Activated gamma-delta T cell (primary cell): ENCODE data around the gene OR11A1.

Experiments used
- DNase-seq: peaks from one replicate; lab custom pipeline; 2025; lab: John Stamatoyannopoulos, UW
- total RNA-seq, 2 donors: gene quantifications; one replicate each; lab custom pipeline; 2026; lab: John Stamatoyannopoulos, UW

Gene OR11A1, protein sequence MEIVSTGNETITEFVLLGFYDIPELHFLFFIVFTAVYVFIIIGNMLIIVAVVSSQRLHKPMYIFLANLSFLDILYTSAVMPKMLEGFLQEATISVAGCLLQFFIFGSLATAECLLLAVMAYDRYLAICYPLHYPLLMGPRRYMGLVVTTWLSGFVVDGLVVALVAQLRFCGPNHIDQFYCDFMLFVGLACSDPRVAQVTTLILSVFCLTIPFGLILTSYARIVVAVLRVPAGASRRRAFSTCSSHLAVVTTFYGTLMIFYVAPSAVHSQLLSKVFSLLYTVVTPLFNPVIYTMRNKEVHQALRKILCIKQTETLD
- total RNA-seq: 0 to 0.09 reads per million in 2 donors

DNA sequence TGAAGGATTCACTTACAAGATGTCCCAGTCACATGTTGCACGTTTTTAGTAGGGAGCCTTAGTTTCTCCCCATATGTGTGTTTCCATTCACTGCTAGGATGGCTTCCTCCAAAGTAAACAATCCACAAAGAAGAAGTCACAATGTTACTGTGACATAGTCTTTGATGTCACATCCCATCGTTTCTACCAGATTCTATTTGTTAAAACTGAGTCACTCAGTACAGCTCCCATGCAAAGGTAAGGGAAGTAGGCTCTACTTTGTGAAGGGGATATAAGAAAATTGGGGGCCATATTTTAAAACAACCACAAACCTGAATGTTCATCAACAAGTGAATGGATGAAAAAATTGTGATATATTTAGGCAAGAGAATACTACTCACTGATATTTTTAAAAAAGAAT lies at the start of gene OR11A1, which contains the start of gene OR2H1:
OR11A1 (minus strand) TSS at position 101 of the 400 bp plus-strand sequence. CDS start 29,430 bp downstream, outside the sequence.
OR2H1 (plus strand) TSS at position 185 of the 400 bp plus-strand sequence. CDS start 4,615 bp downstream, outside the sequence.
- DNase-seq: no peak

DNA sequence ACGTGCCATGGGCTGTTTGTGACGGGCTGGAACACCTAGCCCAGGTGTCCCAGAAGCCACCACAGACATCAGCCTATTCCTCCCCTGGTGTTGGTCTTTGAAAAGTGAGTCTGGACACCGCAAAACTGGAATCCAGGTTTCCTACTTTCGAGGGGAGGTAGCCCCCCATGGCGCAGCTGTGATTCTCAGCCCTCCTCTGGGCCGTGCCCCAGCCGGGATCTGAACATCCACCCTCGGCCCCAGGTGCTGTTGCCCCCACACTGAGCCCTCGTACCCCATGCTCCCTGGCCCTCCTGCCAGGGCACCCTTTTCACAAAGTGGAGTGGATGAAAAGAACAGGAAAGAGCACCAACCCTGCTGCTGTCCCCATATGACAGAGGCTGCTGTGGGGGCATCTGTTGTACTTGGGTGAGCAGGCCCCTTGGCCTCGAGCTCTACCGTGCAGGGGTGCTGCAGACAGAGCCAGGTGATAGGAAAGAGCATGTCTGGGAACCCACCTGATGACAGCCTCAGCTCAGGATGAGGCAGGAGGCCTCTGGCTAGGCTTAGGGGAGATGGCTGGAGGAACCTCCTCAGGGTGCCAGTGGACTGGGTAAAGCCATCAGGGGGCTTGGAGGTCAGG lies 49.7 kb upstream of the OR11A1 start:
- no peak for DNase-seq

DNA sequence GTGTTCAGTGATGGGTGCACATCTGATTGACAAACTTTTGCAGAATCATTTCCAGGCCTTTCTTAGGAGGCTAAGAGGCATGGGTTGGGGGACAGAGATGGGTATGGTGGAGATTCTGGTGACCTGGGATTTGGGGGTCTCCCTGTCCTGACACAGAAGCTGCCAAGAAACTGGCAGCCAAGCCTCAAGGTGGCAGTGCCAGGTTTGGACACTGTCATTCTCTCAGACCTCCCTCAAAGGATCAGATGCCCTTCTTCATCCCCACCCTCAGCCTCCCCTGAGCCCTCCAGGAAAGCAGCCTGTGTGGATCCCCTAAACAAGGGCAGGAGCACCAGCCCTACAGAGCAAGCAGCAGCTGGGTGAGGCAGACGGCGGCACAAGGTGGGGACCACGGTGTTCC lies 48.9 kb upstream of the OR11A1 start:
- no peak for DNase-seq

DNA sequence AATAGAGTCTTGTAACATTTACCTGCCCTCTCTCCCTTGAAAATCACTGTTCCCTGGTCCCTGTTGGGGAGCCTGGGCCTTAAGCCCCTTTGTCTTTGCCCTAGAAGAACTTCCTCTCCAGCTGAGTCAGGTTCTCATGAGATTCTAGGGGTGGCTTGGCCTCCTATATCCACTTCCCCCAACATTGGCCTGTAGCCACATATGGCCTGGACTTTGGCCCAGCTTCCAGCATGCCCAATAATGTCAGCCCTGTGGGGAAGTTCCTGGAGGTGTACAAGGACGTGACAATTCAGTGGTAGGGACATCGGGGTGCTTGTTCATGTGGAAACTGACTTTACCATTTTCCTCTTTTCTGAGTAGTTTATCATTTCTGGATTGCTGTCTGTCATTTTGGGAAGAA lies 48.1 kb upstream of the OR11A1 start:
- no peak for DNase-seq

DNA sequence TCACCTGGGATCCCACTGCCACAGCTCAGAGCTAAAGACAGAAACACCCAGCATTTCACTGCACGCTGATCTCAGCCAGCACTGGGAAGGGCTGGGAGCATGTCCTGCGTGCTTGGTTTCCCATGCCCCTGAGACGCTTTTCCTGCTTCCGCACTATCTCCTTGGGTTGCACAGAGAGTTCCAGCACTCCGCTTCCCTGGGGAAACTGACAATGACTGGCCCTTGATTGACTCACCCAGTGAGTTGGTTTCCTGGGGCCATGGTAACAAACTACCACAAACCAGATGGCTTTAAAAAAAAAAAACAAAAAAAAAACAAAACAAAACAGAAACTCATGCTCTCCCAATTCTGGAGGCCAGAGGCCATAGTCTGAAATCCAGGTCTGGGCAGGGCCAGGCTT lies 45.7 kb upstream of the OR11A1 start:
- no peak for DNase-seq

DNA sequence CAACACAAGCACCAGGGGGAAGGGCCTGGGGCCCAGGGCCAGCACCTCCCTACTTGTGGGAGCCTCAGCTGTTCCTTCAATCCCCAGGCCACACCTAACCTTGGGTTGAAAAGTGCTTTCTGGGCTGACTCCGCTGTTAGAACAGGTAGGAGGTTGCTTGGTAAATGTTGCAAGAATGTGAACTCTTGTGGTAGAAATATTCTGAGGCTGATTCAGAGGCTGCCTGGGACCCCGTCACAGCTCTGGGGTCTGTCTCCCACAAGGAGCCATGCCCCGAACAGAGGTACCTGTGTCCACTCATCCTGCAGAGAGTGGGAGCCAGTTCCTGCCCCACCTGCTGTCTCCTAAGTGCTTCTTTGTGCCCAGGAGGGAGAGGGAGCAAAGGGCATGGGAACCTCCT lies 45.3 kb upstream of the OR11A1 start:
- DNase-seq: no peak

DNA sequence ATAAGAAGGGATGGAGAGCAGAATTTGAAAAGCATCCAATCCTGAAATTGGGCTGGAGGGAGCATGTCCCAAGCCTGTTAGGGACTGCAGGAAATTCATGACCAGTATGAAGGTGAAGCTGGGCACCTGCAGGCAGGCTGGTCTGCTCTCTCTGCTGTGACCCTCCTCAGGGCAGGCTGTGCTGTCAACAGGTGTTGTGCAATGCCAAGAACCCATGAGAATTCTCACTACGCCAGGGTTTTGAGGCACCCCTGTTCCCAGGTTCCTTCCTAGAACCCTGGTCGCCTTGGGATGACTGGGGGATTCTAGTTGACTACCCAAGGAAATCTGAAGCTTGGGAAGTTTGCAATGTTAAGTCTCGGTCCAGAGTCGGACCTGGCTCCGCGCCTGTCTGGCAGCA lies 44.2 kb upstream of the OR11A1 start:
- no peak for DNase-seq

DNA sequence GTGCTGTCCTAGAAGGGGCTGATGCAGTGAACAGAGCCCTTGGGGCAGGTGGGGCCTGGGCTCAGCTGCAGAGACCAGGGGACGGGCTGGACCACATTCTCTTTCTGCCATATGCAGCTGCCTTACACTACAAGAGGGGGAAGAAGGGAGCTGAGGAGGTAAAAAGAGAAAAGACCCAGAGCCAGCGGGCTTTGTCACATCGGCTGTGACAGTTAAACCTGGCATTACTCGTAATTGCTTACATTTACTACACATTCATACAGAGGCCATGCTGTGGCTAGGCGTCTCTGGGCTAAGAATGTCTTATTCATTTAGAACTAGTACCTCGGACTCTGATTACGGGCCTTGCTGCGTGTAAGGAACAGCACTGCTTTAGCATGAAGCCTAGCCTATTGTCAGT lies 43.7 kb upstream of the OR11A1 start:
- DNase-seq: no peak

DNA sequence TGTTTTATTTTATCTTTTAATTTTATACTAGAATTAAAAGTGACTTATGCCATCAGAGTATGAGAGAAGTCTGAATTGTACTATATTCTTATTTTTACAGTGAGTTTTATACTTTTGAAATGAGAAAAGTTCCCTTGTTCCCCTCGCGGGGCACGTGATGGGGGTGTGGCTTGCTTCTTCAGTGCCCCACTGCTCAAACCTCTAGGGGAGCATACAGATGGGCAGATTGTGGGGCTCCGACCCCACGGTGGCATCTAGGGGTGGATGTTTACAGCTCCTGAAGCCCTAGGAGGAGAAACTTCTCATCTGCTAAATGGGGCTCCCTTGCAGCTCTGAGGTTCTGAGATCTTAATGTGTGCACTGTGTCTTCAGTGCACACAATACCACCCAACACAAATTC lies 42.8 kb upstream of the OR11A1 start:
- no peak for DNase-seq

DNA sequence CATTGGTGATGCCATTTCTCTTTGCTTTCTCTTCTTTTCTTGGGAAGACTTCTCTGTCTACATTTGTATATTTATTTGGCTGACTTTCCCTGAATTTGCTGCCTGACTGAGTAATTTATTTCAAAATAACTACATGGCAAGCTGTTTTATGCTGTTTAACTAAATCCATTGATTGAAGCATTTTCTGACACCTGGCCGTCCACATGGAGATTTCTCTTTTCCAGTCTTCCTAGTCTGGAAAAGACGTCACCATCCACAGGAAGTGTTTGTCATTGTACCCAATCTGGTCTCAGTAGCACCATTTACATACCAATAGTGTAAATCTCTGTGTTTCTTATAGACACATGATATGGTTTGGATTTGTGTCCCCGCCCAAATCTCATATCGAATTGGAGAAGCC lies 40.1 kb upstream of the OR11A1 start:
- DNase-seq: no peak

DNA sequence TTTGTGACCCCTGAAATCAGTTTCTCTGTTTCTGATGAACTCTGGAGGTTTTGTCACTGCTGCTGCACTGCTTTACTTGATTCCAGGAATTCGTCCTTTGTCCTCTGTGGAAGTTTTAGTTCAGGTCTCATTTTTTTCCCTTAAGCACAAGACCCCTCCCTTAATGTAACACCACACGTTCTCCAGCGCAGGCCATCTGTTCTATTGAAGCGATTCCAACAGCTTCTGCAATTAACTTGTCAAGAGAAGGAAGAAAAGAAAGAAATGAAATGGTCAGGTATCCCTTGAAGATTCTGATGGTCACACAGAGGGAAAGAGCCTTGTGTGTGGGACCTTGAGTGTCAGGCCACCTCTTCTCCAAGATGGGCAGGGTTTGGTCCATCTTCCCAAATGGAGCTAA lies 38.7 kb upstream of the OR11A1 start:
- no peak for DNase-seq

DNA sequence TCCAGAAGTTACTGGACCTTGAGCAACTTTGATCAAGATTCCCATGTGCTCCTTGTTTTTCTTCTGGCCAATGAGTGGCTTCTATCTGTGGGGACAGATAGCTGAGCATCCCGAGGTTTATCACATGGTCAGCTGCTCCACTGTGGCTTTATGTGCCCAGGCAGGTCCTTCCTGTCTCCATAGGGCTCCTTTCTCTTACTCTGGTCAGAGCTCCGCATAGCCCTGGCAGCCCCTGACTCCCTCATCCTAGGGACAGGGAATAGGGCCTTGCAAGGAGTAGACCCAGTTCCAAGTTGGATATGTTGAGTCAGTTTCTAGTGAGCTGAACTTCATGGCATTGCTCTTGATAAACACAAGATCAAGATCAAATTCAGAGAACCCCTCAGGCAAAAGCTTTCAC lies 37.3 kb upstream of the OR11A1 start:
- no peak for DNase-seq

DNA sequence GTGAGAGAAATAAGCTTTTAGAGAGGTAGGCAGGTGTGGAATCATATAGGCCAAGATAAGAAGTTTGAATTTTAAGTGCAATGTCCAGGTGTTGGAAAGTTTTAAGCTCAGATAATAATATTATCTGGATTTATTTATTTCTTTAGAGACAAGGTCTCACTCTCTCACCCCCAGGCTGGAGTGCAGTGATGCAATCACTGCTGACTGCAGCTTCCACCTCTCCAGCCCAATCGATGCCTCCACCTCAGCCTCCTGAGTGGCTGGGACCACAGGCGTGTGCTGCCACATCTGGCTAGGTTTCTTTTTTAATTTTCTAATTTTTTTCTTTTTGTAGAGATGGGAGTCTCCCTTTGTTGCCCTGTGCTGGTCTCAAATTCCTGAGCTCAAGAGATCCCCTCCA lies 36.4 kb upstream of the OR11A1 start:
- DNase-seq: no peak

DNA sequence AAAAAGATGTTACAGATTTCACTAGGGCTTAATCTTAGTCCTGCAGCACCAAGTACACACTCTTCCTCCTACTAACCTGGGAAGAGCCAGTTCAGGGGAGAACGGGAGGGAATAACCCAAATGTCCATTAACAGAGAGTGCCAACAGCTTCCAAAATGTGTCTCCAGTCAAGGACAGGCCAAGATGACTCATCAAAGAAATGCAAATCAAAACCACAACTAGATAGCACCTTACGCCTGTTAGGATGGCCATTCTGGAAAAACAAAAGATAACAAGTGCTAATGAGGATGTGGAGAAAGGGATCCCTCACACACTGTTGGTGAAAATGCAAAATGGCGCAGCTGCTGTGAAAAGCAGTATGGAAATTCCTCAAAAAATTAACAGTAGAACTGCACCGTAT lies 34.7 kb upstream of the OR11A1 start:
- DNase-seq: no peak

DNA sequence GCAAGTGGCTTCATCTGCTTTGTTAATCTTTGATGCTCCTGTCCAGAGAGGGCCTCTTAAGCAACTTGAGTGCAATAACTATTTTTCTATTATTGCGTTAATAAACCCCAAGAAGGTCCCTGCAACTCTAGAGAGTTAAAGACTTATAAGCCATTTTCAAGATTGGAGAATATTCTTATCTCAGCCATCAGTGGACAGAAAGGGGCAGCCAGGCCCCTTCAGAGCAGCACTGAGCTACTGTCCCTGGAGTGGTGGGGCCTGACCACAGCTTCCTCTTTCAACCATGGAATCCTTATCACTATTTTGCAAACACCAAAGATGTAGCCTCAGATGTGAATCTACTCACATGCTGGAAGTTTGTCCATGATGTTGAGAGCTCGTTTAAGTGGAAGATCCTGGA lies 33.7 kb upstream of the OR11A1 start:
- no peak for DNase-seq

DNA sequence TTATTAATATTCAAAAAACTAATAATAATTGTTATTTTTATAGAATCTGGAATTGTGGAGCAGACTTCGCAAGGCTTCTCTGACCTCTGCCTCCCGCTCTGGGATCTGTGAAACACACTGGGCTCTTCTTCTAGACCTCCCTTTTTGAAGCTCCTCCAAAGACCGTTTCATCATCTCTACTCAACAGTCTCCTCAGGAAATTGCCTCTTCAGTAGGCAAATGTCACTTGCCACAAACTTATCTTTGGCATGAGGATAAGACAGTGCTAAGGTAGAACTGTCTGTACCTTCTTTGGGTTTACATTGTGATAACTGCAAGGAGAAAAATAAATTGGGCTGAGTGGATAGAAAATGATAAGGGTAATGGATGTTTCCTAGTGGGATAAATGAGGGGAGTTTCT lies 33.2 kb upstream of the OR11A1 start:
- no peak for DNase-seq

DNA sequence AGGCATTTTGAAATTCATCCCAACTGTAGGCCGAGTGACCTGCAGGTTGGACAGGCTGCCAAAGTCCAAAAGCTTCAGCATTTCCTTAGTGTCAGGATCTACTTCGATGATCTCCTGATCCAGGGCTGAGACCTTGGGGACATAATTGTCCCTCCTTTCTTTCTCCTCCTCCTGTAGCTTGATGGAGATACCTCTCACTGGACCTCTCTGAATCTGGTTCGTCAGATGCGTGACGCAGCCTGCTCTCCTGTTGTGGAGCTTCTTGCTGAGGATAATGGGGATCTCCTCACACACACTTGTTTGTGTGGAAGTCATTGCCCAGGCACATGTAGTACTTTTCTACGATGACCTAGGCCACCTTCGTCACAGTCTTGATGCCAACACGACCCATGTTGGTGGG lies 32.4 kb upstream of the OR11A1 start:
- no peak for DNase-seq

DNA sequence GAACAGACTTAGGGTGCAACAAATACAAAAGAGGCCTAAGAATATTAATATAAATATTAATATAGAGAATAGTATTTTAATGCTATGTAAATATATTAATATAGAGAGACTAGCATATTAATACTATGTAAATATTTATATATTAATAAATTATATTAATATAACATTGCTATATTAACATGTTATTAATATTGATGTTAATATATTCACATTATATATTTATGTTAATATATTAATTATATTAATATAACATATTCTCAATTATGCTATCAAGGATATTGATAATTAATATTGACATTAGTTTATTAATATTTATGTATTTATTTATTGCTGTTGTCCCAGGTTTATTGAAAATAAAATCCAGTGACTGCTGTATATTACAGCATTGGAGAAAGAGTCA lies 32.0 kb upstream of the OR11A1 start:
- no peak for DNase-seq

DNA sequence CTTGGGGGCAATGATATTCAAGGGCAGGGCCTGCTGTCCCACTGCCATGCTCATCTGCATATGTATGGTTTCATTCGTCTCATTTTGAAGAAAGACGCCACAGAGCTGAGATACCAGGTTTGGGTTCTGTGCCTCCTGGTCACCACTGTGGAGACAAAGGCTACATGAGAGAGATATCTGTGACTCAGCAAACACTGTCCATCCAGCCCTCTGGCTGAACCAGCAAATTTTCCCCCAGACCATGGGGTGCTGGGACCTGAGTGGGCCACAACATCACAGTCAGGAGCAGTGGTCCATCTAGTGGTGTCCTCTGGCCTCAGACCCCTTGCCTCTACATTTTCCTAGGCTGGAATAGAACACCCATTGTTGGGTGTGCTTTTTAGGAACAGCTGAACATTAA lies 30.8 kb upstream of the OR11A1 start, which contains the start of gene MAS1L:
MAS1L (minus strand) TSS at position 297 of the 400 bp plus-strand sequence; CDS start at position 243, 54 bp downstream.
- DNase-seq: no peak

DNA sequence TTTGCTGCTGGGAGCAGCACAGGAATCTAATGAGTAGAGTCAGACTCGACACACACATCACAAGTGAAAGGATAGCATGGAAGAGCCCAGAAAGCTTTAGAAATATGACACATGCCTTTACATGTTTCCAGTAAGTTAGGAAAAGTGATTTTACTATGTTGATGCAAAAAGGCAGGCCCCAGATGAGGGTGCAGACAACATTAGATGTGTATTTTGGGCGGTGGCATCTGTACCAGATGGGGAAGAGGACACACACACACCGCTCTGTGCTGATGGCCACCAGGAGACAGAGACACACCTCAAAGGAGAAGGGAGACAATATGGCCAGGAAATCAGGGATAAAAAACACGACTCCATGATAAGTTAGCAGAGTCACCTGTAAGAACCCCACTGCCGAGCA lies 30.3 kb upstream of the OR11A1 start:
- no peak for DNase-seq

DNA sequence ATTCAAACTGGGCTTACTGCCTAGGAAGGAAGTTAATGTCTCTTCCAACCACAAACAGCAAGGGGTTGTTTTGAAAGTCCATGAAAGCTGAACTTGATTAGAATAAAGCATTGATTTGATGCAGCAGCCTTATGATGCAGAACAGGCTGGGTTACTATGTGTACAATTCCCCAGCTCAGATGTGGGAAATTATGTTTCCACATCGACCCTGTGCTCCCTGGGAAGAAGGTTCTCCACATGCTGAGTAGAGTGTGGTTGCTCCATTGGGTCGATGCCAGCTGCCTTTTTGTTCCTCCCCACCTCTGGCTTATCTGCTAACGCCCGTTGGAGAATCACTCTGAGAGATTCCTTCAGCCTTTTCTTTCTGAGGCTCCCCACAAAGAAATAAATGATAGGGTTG lies 29.7 kb upstream of the OR11A1 start:
- DNase-seq: no peak

DNA sequence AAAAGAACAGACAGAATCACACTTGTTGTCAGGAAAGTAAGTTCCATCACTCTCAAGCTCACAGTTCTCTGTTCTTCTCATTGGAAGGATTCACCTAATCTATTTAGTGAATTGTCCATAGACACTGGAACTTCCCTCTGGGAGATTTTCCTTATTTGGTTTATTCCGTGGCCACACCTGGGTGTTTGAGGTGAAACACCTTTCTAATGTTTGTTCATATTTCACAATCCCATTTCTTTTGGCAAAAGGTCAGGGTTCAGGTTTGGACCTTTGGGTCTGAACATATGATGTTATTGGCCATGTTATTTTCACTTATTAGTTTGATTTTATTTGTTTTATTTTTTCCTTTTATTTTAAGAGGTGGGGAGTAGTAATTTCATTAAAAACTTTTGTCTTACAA lies 26.9 kb upstream of the OR11A1 start:
- DNase-seq: no peak

DNA sequence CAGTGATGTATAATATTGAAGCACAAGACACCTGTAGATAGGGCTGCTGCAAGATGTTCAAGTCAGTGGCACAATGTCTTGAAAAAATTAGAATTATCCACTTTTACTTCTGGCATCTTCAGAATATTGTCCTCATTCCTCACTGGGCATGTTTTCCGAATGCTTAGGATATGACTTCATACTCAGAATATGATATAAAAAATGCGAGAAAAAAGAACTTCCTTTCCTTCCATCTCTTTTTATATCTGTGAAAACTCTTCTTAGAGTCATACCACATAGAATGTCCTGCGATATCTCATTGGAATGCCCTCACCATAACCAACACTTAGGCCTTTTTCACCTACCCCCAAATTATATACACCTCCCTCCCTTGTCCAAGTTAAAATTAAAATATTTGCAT lies 26.3 kb upstream of the OR11A1 start:
- no peak for DNase-seq

DNA sequence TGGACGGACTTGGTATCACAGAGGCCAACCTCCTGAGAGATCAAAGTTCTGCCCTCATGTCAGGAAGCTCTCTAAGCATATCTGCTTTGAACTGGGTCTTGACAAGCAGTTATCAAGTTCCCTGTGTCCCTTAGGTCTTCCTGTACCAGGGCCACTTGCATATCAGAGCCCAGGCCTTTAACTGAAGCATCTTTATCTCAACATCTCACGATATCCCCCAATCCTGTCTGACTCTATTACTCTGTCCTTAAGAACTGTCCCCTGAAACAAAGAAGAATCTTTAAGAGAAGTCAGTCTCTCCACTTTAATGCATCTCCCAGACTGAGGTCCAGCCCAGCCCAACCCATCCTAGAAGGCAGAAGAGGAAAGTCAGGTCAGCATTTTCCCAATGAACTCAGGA lies 22.7 kb upstream of the OR11A1 start:
- DNase-seq: no peak
